Stimulated activated CD8-positive, alpha-beta memory T cell treated with anti-CD3 and anti-CD28 coated beads, Interleukin-4, amount 100 ng/mL, for 1 hour (primary cell): ENCODE results near the gene SNX9.
"Not testable (repeated sequence)": the region's sequence is repeated elsewhere in the genome, so short reads cannot be mapped to it uniquely, and the experiment has no call there.

ENCODE experiments used
- DNase-seq, 2 donors: peaks; one replicate each; pipeline ENCODE4 v3.0.0-alpha.2; 2020; ENCODE audit warnings: low read depth in 2 of 2, low spot score in 1 of 2

Gene SNX9

DNA sequence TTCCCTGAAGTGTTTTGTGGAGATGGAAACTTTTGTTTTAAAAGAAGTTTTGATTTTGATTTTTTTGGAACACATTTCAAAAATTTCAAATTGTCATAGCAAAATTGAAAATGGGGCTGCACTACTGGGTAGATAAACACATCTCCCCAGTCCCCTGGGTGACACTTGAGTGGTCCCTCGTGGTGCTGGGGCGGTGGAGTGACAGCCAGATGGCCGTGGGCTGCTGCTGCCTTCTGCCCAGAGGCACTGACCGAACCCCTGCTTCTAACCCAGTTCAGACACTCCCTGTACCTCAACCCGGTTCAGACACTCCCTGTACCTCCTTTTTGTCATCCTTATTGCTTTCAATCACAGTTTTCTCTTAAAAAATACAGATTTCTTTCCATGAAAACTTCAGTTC is 88.7 kb downstream of the SNX9 start:
- no peak for DNase-seq

DNA sequence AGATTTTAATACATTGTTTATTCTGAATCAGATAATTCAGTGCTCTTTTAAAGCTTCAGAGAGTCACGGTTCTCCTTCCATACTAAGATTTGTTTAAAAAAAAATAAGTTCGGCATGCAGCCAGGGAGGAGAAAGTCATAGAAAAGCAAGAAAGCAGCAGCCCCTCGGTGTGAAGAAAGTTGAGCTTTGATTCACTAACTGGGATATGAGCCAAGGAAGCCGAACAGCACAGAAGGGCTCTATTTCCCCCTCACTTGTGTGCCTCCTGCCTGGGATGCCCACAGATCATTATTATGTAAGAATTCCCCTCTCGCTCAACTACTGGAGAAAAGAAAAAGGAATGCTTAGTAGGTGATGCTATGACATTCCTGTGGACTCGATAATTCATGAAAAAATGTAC is 89.3 kb downstream of the SNX9 start:
- no peak for DNase-seq

GRCh38 chr6:157921685-157922367 is 98.8 kb downstream of the SNX9 start:
- no peak for DNase-seq

GRCh38 chr6:157925771-157926170 is 102.7 kb downstream of the SNX9 start:
- DNase-seq = no peak

- DNase-seq = no peak
Measured at GRCh38 chr6:157927011-157927410, 104.0 kb downstream of the SNX9 start.

DNA sequence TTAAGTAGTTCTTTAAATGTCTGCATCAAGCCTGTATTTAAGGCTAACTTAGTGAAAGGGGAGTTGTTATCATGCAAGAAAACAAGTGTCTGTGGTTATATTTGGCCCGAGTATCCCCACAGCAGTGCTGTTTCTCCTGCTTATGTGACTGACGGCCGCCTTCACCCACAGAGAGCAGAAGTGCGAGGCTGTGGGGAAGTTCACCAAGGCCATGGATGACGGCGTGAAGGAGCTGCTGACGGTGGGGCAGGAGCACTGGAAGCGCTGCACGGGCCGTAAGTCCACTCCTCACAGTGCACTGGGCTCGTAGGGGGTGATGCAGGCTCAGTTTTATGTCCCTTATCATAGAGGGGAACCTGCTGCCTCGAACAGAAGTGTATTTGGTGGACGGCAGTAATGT is 105.4 kb downstream of the SNX9 start:
- no peak for DNase-seq

DNA sequence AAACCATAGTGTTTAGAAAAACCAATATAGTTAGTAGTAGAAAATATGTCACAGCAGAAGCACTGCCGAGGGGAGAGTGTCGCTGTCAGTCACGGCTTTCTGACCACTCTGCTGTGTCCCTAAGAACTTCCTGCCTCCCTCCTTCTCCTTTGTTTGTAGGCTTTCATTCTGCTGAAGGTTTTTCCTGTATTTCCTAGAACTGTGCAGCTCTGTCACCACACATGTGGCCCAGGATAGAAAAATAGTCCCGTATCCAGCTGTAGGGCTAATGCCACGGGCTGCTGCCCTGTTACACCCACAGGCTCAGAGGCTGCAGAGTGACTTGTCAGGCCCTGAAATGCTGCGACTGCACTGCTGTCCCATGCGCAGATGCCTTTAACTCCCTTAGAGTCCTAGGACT is 106.0 kb downstream of the SNX9 start:
- no peak for DNase-seq

DNA sequence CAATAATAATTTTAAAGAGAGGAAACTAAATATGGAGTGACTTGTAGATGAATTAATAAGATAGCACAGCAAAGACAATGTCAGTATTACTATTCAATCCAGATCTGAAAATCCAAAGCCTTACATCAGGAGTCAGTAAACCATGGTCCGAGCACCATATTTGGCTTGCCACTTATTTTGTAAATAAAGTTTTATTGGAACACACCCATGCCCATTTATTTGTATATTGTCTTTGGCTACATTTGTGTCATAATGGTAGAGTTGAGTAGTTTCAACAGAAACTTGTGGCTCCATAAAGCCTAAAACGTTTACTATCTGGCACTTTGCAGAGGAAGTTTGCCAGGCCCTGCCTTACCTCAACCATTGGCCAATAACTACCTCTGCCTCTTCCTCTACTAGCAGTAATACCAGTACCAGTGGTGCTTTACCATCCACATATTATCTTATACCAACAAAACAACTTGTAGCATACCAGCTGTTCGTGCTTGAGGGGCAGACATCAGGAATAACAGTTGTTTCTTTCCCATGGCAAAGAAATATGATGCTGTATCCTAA is 106.8 kb downstream of the SNX9 start:
- DNase-seq = no peak

- DNase-seq = no peak
Measured at GRCh38 chr6:157935786-157936185, 112.7 kb downstream of the SNX9 start.

DNA sequence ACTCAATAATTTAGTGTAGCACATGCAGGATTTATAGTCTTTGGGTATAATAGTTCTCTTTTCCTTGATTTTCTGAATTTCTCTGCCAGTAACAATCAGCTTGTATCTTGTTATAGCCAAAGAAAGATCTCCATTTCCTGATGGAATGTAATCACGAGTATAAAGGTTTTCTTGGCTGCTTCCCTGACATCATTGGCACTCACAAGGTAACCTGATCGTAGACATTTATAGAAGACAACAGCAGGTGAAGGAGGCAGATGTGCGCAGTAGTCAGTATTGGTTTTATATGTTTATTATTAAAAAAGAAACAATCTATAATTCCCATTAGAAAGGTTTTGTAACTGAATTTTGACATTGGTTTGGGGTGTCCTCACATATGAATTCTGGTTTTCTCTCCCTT is 114.3 kb downstream of the SNX9 start:
- no peak for DNase-seq

DNA sequence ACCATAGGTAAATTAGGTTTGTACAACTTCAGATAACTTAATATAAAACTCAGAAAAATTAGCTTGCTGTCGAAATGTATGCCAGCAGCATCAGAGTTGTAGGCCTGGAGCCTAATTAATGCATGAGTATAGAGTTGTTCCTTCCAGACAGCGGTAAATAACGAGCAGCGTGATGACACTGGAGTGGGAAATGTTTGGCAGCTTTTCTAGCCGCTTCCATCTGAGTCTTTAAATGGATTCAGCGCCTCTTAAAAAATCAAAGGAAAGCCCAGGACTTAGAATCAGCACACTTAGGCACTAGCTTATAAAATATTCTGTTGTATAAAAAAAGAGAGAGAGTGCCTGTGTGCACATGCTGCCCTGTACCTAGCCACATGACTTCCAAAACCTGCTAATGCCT is 114.9 kb downstream of the SNX9 start:
- no peak for DNase-seq

DNA sequence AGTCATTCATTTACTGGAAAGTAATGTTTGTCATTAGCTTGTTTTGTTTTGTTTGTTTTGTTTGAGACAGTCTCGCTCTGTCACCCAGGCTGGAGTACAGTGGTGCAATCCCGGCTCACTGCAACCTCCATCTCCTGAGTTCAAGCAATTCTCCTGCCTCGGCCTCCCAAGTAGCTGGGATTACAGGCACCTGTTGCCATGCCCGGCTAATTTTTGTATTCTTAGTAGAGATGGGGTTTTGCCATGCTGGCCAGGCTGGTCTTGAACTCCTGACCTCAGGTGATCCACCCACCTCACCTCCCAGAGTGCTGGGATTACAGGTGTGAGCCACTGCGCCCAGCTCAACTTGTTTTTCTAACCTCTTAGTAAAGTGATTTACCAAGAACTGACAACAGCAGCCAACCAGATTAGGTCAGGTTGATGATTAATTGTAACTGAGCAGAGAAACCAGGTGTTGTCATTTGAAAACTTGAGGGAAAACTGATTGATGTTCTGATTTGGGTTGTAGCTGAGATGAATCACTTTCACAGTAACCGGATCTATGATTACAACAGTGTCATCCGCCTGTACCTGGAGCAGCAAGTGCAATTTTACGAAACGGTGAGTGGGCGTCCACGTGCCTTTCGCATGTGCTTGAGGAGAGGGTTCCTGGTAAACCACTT is 117.5 kb downstream of the SNX9 start:
- not testable (repeated sequence) for DNase-seq

DNA sequence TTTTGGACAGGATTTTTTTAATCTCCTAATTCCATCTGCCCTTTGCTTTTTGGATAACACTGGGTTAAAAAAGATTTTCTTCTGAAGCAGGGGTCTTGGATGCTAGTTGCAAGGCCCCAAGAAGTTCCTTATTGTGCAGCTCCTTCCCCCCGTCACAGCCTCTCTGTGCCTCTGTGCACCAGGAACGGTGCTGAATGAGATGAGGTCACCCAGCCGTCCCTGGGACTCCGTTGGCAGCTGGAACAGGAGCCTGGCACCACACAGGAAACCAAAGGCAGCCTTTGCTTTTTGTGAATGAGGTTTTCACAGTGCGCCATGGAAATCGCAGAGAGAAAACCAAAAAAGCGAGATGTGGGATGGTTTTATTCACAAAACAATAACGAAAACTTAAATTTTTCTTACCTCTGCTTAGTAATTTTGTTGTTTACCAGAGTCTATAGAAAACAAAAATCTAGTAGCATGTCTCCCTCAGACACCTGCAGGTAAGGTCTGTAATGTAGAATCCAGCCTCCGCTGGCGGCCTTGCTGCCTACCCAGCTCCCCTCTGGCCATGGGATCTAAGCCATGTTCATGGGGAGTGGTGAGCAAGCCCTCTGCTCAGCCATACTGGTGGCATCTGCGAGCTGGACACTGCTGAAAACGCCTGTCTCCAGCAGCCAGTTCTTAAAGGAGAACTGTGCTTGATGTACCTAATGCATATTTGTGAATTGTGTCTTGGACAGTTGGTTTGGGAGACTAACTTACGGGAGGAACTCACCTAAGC is 118.2 kb downstream of the SNX9 start:
- DNase-seq = no peak

DNA sequence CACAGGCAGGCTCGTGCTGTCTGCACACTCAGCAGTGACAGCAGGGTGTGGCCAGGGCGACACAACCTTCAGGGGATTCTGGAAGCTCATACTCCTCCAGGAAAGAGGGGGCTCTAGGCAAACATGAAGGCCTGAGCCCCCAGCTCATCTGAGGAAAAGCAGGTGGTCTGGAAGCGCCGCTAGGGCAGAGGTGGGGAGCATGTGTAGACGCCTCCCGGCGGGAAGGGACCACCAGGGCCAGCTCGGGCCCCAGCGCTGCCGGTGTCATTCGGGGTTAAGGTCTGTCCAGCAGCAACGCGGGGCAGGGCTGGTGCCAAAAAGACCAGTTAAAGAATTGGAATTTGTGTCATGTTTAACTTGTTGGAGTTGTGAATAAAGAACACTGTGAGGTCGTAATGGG is 119.3 kb downstream of the SNX9 start:
- no peak for DNase-seq

DNA sequence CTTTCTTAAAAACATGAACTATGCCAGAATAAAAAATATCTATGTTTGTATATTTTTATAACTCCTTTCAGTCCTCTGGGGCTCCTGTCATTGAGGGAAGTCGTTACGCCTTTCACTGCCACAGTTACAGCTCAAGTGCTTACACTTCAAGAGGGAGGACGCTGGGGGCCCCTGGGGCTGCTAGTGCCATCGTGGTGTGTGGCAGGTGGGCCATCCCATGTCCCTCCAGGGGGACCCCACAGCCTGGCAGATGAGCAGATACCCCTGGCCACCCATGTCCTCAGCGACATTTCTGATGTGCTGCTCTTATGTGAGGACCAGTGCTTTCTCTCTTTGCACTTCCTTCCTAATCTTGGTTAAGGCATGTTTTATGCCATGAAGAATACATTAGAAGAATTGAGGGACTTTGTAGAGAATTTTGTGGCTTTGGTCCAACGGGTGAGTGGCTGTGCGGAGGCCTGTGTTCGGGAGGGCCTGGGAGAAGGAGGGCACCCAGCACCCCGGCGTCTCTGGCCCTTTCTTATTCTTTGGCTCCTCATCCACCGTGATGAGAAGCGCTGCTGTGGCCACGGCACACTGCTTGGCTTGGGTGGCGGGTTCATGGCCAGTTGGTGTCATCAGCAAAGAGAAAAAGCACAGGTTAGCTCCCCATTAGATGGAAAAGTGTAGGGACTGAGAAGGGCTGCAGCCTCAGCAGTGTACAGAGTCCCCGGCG is 120.4 kb downstream of the SNX9 start:
- DNase-seq = no peak

GRCh38 chr6:157943964-157944283 is 120.9 kb downstream of the SNX9 start:
- no peak for DNase-seq

- no peak for DNase-seq
Measured at GRCh38 chr6:157944983-157945931, 122.2 kb downstream of the SNX9 start.

- no peak for DNase-seq
Measured at GRCh38 chr6:157946053-157946617, 123.1 kb downstream of the SNX9 start.

DNA sequence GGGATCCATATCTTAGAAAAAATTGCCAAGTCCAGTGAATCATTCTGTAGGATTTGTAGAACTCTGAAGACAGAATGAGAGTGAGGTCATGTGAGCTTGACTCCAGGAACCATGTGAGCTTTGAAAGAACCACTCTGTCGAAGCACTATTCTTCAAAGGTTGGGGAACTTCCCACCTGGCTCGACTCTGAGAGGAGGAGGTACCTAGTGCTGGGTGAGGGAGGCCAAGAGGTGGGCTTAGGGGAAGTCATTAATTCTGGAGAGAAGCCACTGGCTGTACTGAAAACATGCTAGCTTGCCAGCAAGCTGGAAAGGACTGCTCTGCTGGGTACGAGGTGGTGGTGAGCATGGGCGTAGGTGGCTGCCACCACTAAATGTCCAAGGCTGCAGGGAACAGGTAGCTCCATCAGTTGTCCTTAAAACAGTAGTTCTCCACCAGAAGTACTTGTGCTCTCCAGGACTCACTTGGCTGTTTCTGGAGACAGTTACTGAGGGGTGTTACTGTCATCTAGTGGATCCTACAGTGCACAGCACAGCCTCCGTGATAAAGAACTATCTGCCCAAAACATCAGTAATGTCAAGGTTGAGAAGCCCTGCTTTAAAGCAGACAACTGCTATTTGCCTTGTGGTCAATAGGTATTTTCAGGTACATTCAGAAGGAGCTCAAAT is 124.0 kb downstream of the SNX9 start:
- no peak for DNase-seq

DNA sequence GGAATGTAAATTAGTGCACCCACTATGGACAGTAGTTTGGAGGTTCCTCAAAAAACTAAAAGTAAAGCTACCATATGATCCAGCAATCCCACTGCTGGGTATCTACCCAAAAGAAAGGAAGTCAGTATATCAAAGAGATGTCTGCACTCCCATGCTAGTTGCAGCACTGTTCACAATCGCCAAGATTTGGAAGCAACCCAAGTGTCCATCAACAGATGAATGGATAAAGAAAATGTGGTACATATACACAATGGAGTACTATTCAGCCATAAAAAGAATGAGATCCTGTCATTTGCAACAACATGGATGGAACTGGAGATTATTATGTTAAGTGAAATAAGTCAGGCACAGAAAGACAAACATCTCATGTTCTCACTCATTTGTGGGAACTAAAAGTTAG is 127.9 kb downstream of the SNX9 start:
- not testable (repeated sequence) for DNase-seq
